ENCODE results near the gene MYLK.

Gene MYLK

DNA sequence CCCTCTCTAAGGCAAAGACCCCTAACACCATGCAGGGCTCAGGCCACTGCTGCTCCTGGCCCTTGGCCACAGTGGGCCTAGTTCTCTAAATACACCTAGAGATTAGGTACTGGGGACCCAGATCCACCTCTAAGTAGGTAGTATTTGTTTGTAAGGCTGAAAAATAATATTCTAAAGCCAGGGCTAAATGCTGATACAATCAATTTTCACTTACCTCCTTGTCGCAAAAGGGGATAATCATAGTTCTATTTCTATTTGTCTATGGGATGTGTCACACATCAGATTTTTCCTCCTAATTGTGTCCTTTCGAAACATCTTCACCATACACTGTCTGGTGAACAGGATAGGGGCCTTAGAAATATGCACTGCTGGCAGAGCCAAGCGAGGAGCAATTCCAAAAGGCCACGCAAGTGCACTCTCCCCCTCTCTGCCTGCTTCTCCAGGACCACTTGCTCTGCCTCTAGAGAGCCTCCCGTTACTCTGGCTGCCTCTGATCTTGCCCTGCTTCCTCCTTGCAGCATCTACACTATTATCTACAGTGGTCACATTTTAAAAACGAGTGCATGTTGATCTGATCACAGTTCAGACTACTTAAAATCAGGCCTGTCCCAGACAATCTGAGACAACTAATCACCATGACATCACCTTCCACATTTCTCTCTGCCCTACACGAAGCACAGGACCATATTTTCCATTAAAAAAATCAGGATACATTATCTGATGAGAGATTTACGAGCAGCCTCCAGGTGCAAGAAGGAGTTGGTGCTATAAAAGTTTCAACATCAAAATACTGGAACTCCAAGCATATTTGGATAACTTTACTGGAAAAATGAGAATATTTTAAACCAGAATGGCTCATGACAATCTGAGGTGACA, 115.4 kb downstream of the MYLK start:
- Mint-ChIP-seq H3K27ac (ENCODE audit: low read depth) (no peak overlapping the region), H3K4me1 (no peaks in the 10 kb centered on the region), H3K27me3 (peaks cover 15% of the 10 kb centered on the region), H3K9me3 (no peaks in the 10 kb centered on the region), H3K4me3 (no peak overlapping the region), H3K36me3 (ENCODE audit: insufficient read depth) (no peaks in the 10 kb centered on the region)
- DNase-seq (ENCODE audit: low spot score in 2 of 2) (no peak), ATAC-seq (replicated peaks; ENCODE audit: extremely low read depth, poor library complexity, severe bottlenecking) (no peak)

DNA sequence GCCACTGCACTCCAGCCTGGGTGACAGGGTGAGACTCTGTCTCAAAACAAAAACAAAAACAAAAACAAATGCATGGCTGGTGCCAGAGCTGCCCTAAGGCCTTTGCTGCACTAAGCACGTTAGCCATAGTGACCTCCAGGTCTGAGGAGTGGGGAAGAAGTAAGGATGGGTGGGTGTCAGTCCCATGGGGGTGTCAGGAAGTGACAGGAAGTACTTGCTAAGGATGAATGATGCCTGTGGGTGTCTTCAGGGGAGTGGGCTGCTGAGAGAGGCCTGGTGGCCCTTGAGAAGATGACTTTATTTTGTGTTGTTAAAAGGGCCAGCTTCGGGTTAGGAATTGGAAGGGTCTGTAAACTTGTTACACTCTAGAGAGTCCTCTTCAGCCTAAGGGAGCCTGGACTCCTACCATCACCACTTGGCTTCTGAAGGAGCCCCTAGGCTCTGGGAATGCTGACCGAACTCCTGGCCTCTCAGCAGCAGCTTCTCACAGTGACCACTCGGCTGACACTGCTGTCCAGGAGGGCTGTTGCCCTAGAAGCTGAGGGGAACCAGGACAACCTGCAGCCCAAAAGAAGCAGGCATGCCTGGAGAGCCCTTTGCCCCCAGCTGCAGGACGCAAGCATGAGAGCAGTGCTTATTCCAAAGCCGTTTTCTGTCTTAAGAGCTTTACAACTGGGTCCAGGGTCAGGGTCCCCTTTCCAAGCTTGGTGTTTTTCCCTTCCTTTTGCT, 116.4 kb downstream of the MYLK start:
- no peak overlapping the region for H3K27ac Mint-ChIP-seq (ENCODE audit: low read depth)
- H3K36me3 Mint-ChIP-seq (ENCODE audit: insufficient read depth): no peaks in the 10 kb centered on the region
- no peaks in the 10 kb centered on the region for H3K4me1 Mint-ChIP-seq
- ATAC-seq (replicated peaks; ENCODE audit: extremely low read depth, poor library complexity, severe bottlenecking): no peak
- H3K27me3 Mint-ChIP-seq: peaks cover 22% of the 10 kb centered on the region
- no peak overlapping the region for H3K4me3 Mint-ChIP-seq
- no peaks in the 10 kb centered on the region for H3K9me3 Mint-ChIP-seq
- DNase-seq (ENCODE audit: low spot score in 2 of 2): no peak

DNA sequence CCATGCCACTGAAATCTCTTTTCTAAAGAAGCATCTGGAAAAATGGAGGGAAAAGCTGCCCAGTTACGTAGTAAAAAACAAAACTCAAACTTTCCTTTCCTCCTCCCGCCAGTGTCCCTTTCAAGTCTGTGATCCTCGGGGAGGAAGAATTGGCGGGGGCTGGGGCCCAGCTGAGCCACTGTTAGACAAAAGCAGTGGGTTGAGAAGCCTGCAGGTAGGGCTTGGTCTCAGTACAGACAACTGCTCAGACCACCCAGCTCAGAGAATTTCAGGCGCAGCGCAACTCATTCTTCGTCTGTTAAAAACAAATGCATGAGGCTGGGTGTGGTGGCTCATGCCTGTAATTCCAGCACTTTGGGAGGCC, 117.1 kb downstream of the MYLK start:
- no peak for DNase-seq (ENCODE audit: low spot score in 2 of 2)
- Mint-ChIP-seq H3K4me1 (no peaks in the 10 kb centered on the region), H3K36me3 (ENCODE audit: insufficient read depth) (peaks cover 2% of the 10 kb centered on the region), H3K27ac (ENCODE audit: low read depth) (no peak overlapping the region), H3K9me3 (no peaks in the 10 kb centered on the region), H3K27me3 (peaks cover 22% of the 10 kb centered on the region), H3K4me3 (no peak overlapping the region)
- ATAC-seq (replicated peaks; ENCODE audit: extremely low read depth, poor library complexity, severe bottlenecking): no peak

GRCh38 chr3:123766193-123767008, 117.7 kb downstream of the MYLK start:
- H3K27me3 Mint-ChIP-seq: peaks cover 22% of the 10 kb centered on the region

GRCh38 chr3:123765475-123766128, 118.5 kb downstream of the MYLK start:
- H3K9me3 Mint-ChIP-seq: no peaks in the 10 kb centered on the region
- no peak for DNase-seq (ENCODE audit: low spot score in 2 of 2)
- peaks cover 22% of the 10 kb centered on the region for H3K27me3 Mint-ChIP-seq
- H3K36me3 Mint-ChIP-seq (ENCODE audit: insufficient read depth): peaks cover 2% of the 10 kb centered on the region
- no peaks in the 10 kb centered on the region for H3K4me1 Mint-ChIP-seq
- H3K27ac Mint-ChIP-seq (ENCODE audit: low read depth): no peak overlapping the region
- no peak for ATAC-seq (replicated peaks; ENCODE audit: extremely low read depth, poor library complexity, severe bottlenecking)
- no peak overlapping the region for H3K4me3 Mint-ChIP-seq

More at GRCh38 chr3:123766193-123767008, 117.7 kb downstream of the MYLK start:
- ATAC-seq (replicated peaks; ENCODE audit: extremely low read depth, poor library complexity, severe bottlenecking) (no peak), DNase-seq (ENCODE audit: low spot score in 2 of 2) (no peak)
- H3K4me1 Mint-ChIP-seq: no peaks in the 10 kb centered on the region
- H3K4me3 Mint-ChIP-seq: no peak overlapping the region
- no peaks in the 10 kb centered on the region for H3K9me3 Mint-ChIP-seq
- peaks cover 2% of the 10 kb centered on the region for H3K36me3 Mint-ChIP-seq (ENCODE audit: insufficient read depth)
- no peak overlapping the region for H3K27ac Mint-ChIP-seq (ENCODE audit: low read depth)

DNA sequence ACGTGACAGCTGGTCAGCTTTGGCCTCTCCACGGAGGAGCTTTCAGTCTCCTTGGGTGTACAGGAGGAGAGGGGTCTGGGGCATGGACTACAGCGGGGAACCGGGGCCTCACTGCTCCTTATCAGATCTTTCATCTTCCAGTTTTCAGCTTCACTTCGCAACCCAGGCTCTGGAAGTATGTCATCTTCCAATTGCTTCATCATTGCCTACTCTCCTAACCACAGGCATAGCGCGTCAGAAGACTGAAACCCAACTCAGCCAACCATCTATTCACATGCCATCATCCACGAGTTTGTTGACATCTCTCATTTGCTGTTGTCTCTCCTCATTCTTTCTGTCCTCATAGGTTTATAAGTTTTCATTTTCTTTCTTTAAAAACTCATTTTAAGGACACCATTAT, 119.5 kb downstream of the MYLK start:
- DNase-seq (ENCODE audit: low spot score in 2 of 2) (no peak), ATAC-seq (replicated peaks; ENCODE audit: extremely low read depth, poor library complexity, severe bottlenecking) (no peak)
- H3K9me3 Mint-ChIP-seq: no peaks in the 10 kb centered on the region
- H3K27me3 Mint-ChIP-seq: peaks cover 22% of the 10 kb centered on the region
- no peak overlapping the region for H3K27ac Mint-ChIP-seq (ENCODE audit: low read depth)
- peaks cover 2% of the 10 kb centered on the region for H3K36me3 Mint-ChIP-seq (ENCODE audit: insufficient read depth)
- no peaks in the 10 kb centered on the region for H3K4me1 Mint-ChIP-seq
- no peak overlapping the region for H3K4me3 Mint-ChIP-seq

DNA sequence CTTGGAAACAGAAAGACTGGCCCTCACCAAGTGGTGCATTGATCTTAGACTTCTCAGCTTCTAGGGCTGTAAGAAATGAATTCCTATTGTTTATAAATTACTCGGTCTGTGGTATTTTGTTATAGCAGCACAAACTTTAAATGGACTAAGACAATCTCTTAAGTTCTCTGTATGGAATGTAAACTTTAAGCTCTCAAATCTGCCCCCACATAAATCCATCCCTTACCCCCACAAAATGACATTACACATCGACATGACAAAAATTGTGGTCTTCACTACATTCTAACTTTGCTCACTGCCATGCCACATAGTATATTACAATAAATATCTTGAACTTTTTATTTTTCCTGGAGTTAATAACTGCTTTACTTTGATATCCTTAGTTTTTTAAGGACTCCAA, 121.3 kb downstream of the MYLK start:
- Mint-ChIP-seq H3K27me3 (peaks cover 22% of the 10 kb centered on the region), H3K27ac (ENCODE audit: low read depth) (no peak overlapping the region), H3K4me1 (no peaks in the 10 kb centered on the region), H3K4me3 (no peak overlapping the region), H3K9me3 (no peaks in the 10 kb centered on the region), H3K36me3 (ENCODE audit: insufficient read depth) (peaks cover 2% of the 10 kb centered on the region)
- ATAC-seq (replicated peaks; ENCODE audit: extremely low read depth, poor library complexity, severe bottlenecking) (no peak), DNase-seq (ENCODE audit: low spot score in 2 of 2) (no peak)

GRCh38 chr3:123760817-123761216, 123.3 kb downstream of the MYLK start:
- no peaks in the 10 kb centered on the region for H3K9me3 Mint-ChIP-seq

GRCh38 chr3:123759871-123760270, 124.3 kb downstream of the MYLK start:
- Mint-ChIP-seq H3K9me3 (no peaks in the 10 kb centered on the region), H3K4me1 (peaks cover 5% of the 10 kb centered on the region), H3K36me3 (ENCODE audit: insufficient read depth) (peaks cover 2% of the 10 kb centered on the region), H3K4me3 (no peak overlapping the region), H3K27me3 (peaks cover 26% of the 10 kb centered on the region), H3K27ac (ENCODE audit: low read depth) (no peak overlapping the region)
- ATAC-seq (replicated peaks; ENCODE audit: extremely low read depth, poor library complexity, severe bottlenecking) (no peak), DNase-seq (ENCODE audit: low spot score in 2 of 2) (no peak)

More at GRCh38 chr3:123760817-123761216, 123.3 kb downstream of the MYLK start:
- Mint-ChIP-seq H3K27ac (ENCODE audit: low read depth) (no peak overlapping the region), H3K27me3 (peaks cover 22% of the 10 kb centered on the region), H3K4me1 (peaks cover 5% of the 10 kb centered on the region), H3K36me3 (ENCODE audit: insufficient read depth) (peaks cover 2% of the 10 kb centered on the region), H3K4me3 (no peak overlapping the region)
- no peak for ATAC-seq (replicated peaks; ENCODE audit: extremely low read depth, poor library complexity, severe bottlenecking)
- DNase-seq (ENCODE audit: low spot score in 2 of 2): no peak

GRCh38 chr3:123759311-123759710, 124.8 kb downstream of the MYLK start:
- Mint-ChIP-seq H3K4me1 (peaks cover 5% of the 10 kb centered on the region), H3K4me3 (no peak overlapping the region), H3K36me3 (ENCODE audit: insufficient read depth) (peaks cover 2% of the 10 kb centered on the region), H3K27me3 (peaks cover 22% of the 10 kb centered on the region), H3K9me3 (no peaks in the 10 kb centered on the region), H3K27ac (ENCODE audit: low read depth) (no peak overlapping the region)
- DNase-seq (ENCODE audit: low spot score in 2 of 2) (no peak), ATAC-seq (replicated peaks; ENCODE audit: extremely low read depth, poor library complexity, severe bottlenecking) (no peak)

DNA sequence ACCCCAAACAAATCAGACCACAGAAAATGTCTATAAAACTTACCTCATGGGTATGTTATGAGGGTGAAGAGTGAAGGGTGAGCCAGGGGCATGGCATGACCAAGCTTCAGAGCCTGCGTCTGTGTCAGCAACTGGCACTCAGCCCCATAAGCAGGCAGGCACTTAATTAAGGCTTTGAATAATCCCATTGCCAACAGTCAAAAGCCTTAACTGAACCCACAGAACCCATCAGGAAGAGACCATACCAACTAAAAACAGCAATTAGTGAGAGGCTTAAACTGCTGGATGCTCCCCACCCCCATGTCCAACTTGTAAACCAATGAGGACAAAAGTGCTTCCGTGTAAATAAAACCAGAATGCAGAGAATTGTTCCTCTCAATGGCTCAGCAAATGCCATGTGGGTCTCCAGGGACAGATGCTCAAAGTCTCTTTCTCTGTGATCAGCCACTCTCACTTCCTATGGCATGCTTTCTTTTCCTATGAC, 126.0 kb downstream of the MYLK start:
- Mint-ChIP-seq H3K4me1 (peaks cover 5% of the 10 kb centered on the region), H3K27me3 (peaks cover 10% of the 10 kb centered on the region), H3K9me3 (no peaks in the 10 kb centered on the region), H3K36me3 (ENCODE audit: insufficient read depth) (peaks cover 2% of the 10 kb centered on the region), H3K27ac (ENCODE audit: low read depth) (no peak overlapping the region), H3K4me3 (no peak overlapping the region)
- ATAC-seq (replicated peaks; ENCODE audit: extremely low read depth, poor library complexity, severe bottlenecking) (no peak), DNase-seq (ENCODE audit: low spot score in 2 of 2) (no peak)

Data from central memory CD8-positive, alpha-beta T cell (primary cell).